HG02610 (cell line): ENCODE results near the gene ELN.

ENCODE experiments used
- ATAC-seq: cut with Tn5 transposase; IDR thresholded peaks from one replicate; pipeline ENCODE4 v1.9.1; 2021; ENCODE audit warnings: mild to moderate bottlenecking, moderate library complexity; ENCODE audit not compliant: unreplicated experiment

ELN gene

GRCh38 chr7:74092321-74092963 is 64.5 kb downstream of the ELN start:
- ATAC-seq: peak; percentile 3

DNA sequence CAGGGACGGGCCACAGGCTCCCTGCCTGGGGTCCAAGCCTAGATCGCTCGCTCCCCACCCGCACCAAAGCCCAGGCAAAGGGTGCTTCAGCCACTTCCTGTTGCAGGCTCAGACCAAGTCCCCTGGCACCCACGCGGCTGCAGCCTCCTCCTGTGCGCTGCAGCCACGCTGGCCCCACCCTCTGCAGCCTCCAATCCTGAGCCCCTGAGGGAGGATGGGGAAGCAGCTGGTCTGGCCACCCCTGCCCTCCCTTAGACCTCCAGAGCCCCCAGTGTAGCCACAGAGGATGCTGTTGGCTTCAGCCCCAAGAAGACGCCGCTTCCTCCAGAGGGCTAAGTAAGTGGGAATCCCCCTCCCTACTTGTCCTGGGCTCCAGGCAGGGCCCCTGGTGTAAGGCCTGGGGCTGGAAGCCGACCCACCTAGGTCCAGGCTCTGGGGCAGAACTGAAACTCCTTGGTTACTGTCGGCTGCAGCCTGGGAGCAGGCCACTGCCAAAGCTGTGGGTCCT is 65.0 kb downstream of the ELN start:
- ATAC-seq: peak; percentile 59

- ATAC-seq: no peak
Measured at GRCh38 chr7:74093671-74094223, 65.8 kb downstream of the ELN start.

GRCh38 chr7:74094224-74095101 is 66.5 kb downstream of the ELN start:
- ATAC-seq: peak; percentile 50

GRCh38 chr7:74095135-74095534 is 67.2 kb downstream of the ELN start:
- ATAC-seq: no peak

GRCh38 chr7:74097937-74098614 is 70.1 kb downstream of the ELN start:
- ATAC-seq: no peak

DNA sequence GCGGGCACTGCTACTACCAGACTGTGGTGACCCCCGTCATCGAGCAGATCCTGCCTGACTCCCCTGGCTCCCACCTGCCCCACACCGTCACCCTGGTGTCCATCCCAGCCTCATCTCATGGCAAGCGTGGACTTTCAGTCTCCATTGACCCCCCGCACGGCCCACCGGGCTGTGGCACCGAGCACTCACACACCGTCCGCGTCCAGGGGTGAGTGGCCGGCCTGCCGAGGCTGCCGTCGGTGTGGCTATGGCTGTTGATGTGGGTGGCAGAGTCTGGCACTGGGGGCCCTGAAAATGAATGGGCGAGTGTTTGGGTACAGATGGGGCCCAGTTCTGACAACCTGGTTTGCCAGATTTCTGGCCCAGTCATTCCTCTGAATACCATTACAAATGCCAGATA is 71.1 kb downstream of the ELN start:
- ATAC-seq: no peak

DNA sequence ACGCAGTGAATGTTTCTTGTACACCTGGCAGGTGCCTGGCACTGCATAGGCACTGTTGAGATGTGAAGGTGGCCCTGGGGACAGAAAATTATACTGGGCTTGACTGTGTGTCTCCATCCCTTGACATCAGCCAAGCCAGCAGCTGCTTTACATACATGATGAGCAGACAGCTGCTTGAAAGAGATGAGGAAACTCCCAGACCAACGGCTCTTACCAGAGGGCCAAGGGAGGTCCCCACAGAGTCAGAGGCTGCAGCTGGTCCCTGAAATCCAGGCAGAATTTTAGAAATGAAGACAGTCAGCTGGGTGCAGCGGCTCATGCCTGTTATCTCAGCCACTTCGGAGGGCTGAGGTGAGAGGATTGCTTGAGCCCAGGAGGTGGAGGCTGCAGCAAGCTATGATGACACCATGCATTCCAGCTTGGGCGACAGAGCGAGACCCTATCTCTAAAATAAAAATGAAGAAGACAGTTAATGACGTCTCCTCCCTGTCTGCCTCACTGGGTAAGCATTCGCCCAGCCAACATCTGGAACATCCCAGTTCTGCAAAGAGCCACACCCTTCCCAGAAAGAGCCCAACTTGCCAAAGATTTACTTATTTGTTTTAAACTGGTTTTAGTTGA is 73.2 kb downstream of the ELN start:
- ATAC-seq: peak; percentile 89

DNA sequence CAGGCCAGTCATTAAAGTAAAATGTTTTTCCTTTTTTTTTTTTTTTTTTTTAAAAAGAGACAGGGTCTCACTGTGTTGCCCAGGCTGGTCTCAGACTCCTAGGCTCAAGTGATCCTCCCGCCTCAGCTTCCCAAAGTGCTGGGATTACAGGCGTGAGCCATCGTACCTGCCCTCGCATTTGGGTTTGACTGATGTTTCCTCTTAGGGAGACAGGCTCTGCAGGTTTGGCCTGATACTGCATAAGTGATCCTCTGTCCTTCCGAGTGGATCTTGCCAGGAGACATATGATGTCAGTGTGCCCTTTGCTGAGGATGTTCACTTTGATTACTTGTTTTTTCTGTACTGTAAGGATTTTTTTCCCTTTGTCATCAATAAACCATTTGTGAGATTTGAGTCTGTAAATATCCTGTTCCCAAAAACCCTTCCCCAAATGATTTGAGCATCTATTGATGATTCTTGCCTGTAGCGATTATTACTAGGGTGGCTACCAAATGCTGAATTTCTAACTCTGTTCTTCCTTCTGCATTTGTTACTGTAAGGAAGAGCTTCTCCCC is 75.3 kb downstream of the ELN start:
- no peak for ATAC-seq

- no peak for ATAC-seq
Measured at GRCh38 chr7:74104702-74105101, 76.7 kb downstream of the ELN start.

DNA sequence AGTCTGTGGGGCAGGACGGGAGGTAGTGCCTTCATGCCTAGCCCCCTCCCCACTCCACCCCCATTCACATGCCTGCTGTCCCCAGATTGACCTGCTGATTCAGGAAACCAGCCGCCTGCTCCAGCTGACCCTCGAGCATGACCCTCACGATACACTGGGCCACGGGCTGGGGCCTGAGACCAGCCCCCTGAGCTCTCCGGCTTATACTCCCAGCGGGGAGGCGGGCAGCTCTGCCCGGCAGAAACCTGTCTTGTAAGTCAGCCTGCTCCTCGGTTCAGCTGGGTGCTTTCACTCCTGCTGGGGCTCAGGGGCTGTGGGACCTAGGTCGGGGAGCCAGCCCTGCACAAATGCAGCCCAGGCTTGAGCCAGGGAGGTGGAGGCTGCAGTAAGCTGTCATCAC is 78.0 kb downstream of the ELN start:
- no peak for ATAC-seq

- ATAC-seq: no peak
Measured at GRCh38 chr7:74106846-74107245, 78.9 kb downstream of the ELN start.

DNA sequence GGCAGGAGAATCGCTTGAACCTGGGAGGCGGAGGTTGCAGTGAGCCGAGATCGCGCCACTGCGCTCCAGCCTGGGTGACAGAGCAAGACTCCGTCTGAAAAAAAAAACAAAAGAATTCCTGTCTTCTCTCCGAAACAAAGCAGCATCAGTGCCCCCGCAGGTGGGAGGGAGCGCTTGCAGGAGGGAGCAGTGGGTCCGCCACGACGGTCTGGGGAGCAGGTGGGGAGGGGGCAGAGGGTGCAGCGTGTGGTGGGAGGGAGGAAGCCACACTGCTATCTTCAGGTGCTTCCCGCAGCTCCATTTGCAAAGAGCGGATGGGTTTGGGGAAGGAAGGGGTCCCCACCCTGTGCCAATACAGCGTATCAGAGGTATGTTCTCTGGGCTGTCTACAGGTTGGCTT is 87.4 kb downstream of the ELN start:
- ATAC-seq: no peak

DNA sequence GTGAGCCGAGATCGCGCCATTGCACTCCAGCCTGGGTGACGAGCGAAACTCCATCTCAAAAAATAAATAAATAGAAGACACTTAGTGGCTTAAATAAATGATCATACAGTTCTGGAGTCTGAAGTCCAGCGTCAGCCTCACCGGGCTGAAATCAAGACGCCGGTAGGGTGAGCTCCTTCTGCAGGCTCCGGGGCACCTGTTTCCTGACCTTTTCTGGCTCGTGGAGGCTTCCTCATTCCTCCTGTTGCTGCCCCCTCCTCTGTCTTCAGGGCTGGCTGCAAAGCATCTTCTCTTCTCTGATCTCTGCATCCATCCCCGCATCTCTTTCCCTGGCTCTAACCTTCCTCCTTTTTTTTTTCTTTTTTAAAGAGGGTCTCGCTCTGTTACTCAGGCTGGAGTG is 88.4 kb downstream of the ELN start:
- no peak for ATAC-seq
